Liver (tissue), 9 donors: ENCODE data around the gene SEMA5A. TPM values are rescaled to one million over a fixed set of nuclear protein-coding genes. Genes with fewer than 3 reads are reported as not detected.

Source experiments
- DNase-seq: peaks from one replicate; pipeline ENCODE4 v3.0.0-alpha.2; 2017; ENCODE audit warnings: low spot score
- H3K27ac ChIP-seq, 2 donors: one replicate each; pipeline ENCODE4 v1.7.0; 2013; ENCODE audit warnings: inconsistent platforms in 2 of 2, low read length in 2 of 2, control low read depth in 1 of 2, low read depth in 1 of 2, mild to moderate bottlenecking in 1 of 2
- H3K27me3 ChIP-seq, 4 donors: one replicate each; pipeline versions ENCODE4 v1.6.1 to v1.7.0; 2013; ENCODE audit warnings: low read length in 3 of 4, inconsistent platforms in 1 of 4, mild to moderate bottlenecking in 1 of 4, moderate library complexity in 1 of 4; ENCODE audit not compliant: control insufficient read depth in 4 of 4, insufficient read depth in 4 of 4
- H3K36me3 ChIP-seq, 4 donors: one replicate each; pipeline versions ENCODE4 v1.6.1 to v1.7.0; 2013; ENCODE audit warnings: low read length in 3 of 4, mild to moderate bottlenecking in 3 of 4, low read depth in 1 of 4, moderate library complexity in 1 of 4; ENCODE audit not compliant: control insufficient read depth in 4 of 4, insufficient read depth in 3 of 4
- H3K4me1 ChIP-seq, 4 donors: one replicate each; pipeline versions ENCODE4 v1.6.1 to v1.7.0; 2013; ENCODE audit warnings: low read length in 3 of 4, mild to moderate bottlenecking in 3 of 4, moderate library complexity in 1 of 4; ENCODE audit not compliant: control insufficient read depth in 4 of 4, insufficient read depth in 4 of 4
- H3K4me3 ChIP-seq, 3 donors: one replicate each; pipeline versions ENCODE4 v1.6.1 to v1.7.0; 2013; ENCODE audit warnings: low read length in 3 of 3, control low read depth in 1 of 3, low read depth in 1 of 3, mild to moderate bottlenecking in 1 of 3
- H3K9ac ChIP-seq, 2 donors: one replicate each; pipeline ENCODE4 v1.7.0; 2013; ENCODE audit warnings: low read length in 2 of 2, mild to moderate bottlenecking in 2 of 2, moderate library complexity in 2 of 2, control low read depth in 1 of 2, low read depth in 1 of 2
- H3K9me3 ChIP-seq, 4 donors: one replicate each; pipeline versions ENCODE4 v1.6.1 to v1.7.0; 2013; ENCODE audit warnings: low read length in 3 of 4; ENCODE audit not compliant: control insufficient read depth in 4 of 4
- EGR1 ChIP-seq, 2 donors: IDR thresholded peaks; 2 replicates each; pipeline ENCODE4 v1.6.1; 2016 to 2018; ENCODE audit warnings: antibody characterized with exemption in 2 of 2, low read depth in 2 of 2
- FOXA1 ChIP-seq: IDR thresholded peaks from 2 replicates; pipeline ENCODE4 v1.6.1; 2016; ENCODE audit warnings: antibody characterized with exemption
- FOXA2 ChIP-seq: IDR thresholded peaks from 2 replicates; pipeline ENCODE4 v1.6.1; 2016; ENCODE audit warnings: antibody characterized with exemption
- GABPA ChIP-seq, 2 donors: IDR thresholded peaks in 1 of 2; conservative IDR thresholded peaks in 1 of 2; 2 replicates each; pipeline ENCODE4 v1.6.1; 2016; ENCODE audit warnings: antibody characterized with exemption in 2 of 2, mild to moderate bottlenecking in 1 of 2, moderate library complexity in 1 of 2
- HNF4A ChIP-seq, 2 donors: conservative IDR thresholded peaks; 2 replicates each; pipeline ENCODE4 v1.6.1; 2016; ENCODE audit warnings: antibody characterized with exemption in 2 of 2, mild to moderate bottlenecking in 2 of 2
- JUND ChIP-seq, 2 donors: IDR thresholded peaks; 2 replicates each; pipeline ENCODE4 v1.6.1; 2016; ENCODE audit warnings: antibody characterized with exemption in 2 of 2
- MAX ChIP-seq: IDR thresholded peaks from 2 replicates; pipeline ENCODE4 v1.6.1; 2016; ENCODE audit warnings: antibody characterized with exemption
- NR2F2 ChIP-seq: IDR thresholded peaks from 2 replicates; pipeline ENCODE4 v1.6.1; 2016; ENCODE audit warnings: antibody characterized with exemption
- RAD21 ChIP-seq, 2 donors: IDR thresholded peaks; 2 replicates each; pipeline ENCODE4 v1.6.1; 2016; ENCODE audit warnings: antibody characterized with exemption in 2 of 2, mild to moderate bottlenecking in 2 of 2
- RXRA ChIP-seq, 2 donors: IDR thresholded peaks; 2 replicates each; pipeline ENCODE4 v1.6.1; 2017 to 2018; ENCODE audit warnings: antibody characterized with exemption in 2 of 2, mild to moderate bottlenecking in 1 of 2
- SP1 ChIP-seq: IDR thresholded peaks from 2 replicates; pipeline ENCODE4 v1.6.1; 2018; ENCODE audit warnings: antibody characterized with exemption, mild to moderate bottlenecking
- TAF1 ChIP-seq: conservative IDR thresholded peaks from 2 replicates; pipeline ENCODE4 v1.6.1; 2016; ENCODE audit warnings: antibody characterized with exemption, mild to moderate bottlenecking
- YY1 ChIP-seq: IDR thresholded peaks from 2 replicates; pipeline ENCODE4 v1.6.1; 2016; ENCODE audit warnings: antibody characterized with exemption, mild to moderate bottlenecking
- ZBTB33 ChIP-seq: IDR thresholded peaks from 2 replicates; pipeline ENCODE4 v1.6.1; 2016; ENCODE audit warnings: antibody characterized with exemption
- WGBS: extraction: QIAGEN DNeasy Blood & Tissue Kit; methylation state at CpG from one replicate; pipeline ENCODE4 v1.1.7; 2013; 5-methylcytosine and 5-hydroxymethylcytosine counted together
- polyA plus RNA-seq, 2 donors: library from polyadenylated mRNA; stranded (reverse) in 1 of 2; unstranded in 1 of 2; fragments of 200-250 nt in 1 of 2; fragments of >200 nt in 1 of 2; fragmentation: Nextera tagmentation in 1 of 2; extraction: Ambion mirVana in 1 of 2; gene quantifications; one replicate each; pipeline versions ENCODE4 v1.2.1 to v1.2.3, GENCODE V29; 2013 to 2015
- total RNA-seq, 2 donors: library from RNA; depleted of rRNA; stranded (reverse); fragments of >200 nt; gene quantifications; one replicate each; pipeline ENCODE4 v1.2.3, GENCODE V29; 2014
- TF ChIP-seq, protein P1 (sequence below): IDR thresholded peaks from 2 replicates; pipeline ENCODE4 v1.6.1; 2016; ENCODE audit warnings: antibody characterized with exemption
- TF ChIP-seq, protein P2 (sequence below): fragments of 150-350 bp; IDR thresholded peaks from 2 replicates; pipeline ENCODE4 v1.5.1; 2017; ENCODE audit warnings: improper control_type of control experiment, low read depth, low read length; ENCODE audit not compliant: missing input control
- TF ChIP-seq, protein P3 (sequence below): IDR thresholded peaks from 2 replicates; pipeline ENCODE4 v1.6.1; 2016; ENCODE audit warnings: antibody characterized with exemption, mild to moderate bottlenecking
- donor health status: healthy.
- donor health status: healthy.
- donor health status: healthy.
- donor health status: healthy.
- donor health status: healthy.

The SEMA5A gene
- total and polyA plus RNA-seq, 4 donors, result 1.1 to 5.8 (median 3.2) TPM

DNA sequence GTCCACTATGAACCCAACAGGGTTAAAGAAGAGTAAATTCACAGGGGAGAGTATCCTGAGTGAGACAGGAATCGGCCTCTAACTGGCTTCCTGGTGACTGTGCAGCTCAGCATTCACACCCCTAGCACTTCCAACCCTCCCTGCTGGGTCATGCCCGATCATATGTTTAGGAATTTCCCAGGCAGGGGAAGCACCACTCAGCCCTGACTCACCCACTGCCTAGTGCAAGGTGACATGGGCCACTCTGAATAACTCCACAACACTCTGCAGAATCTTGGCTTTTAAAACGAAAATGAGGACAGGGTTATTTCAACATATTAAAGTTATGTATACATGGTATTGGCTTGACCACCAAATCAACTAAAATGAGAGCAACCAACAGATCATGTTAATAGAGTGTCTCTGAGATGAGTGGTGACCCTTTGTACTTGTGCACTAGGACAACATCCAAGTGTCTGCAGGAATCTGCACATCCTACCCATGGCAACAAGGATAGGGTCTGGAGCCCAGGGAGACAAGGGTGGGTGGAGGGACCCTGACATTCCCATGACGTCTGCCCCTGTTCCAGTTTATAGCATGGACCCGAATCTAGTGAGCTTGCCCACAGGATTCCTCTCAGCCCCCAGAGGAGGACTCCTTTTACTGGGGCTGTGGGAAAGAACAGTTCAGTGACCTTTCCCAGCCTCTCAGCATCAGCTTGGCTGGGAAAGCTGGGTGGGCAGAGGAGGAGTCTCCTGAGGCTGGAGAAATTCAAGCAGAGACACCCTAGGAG lies 485.8 kb downstream of the SEMA5A start:
- Histone ChIP-seq H3K9ac (no peak overlapping the region), H3K9me3 (no peaks in the 10 kb centered on the region), H3K4me3 (no peak overlapping the region), H3K4me1 (no peaks in the 10 kb centered on the region), H3K27ac (no peak overlapping the region), H3K27me3 (no peaks in the 10 kb centered on the region), H3K36me3 (peaks cover 0 to 6% (median 1%) of the 10 kb centered on the region in 4 donors)
- no peak for DNase-seq
- WGBS, result 69% methylated on average over 5 of the region's 5 CpGs
- no peak for TF ChIP-seq FOXA2
- TF ChIP-seq HNF4A (conservative IDR thresholded peaks at IDR 0.05), result no peak
- TF ChIP-seq RXRA (IDR thresholded peaks at IDR 0.05), result peak; percentile 11 to 29
- TF ChIP-seq ZBTB33, result no peak
- TF ChIP-seq, protein P1, sequence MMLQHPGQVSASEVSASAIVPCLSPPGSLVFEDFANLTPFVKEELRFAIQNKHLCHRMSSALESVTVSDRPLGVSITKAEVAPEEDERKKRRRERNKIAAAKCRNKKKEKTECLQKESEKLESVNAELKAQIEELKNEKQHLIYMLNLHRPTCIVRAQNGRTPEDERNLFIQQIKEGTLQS, result no peak
- TF ChIP-seq TAF1, result no peak
- TF ChIP-seq NR2F2, result peak; percentile 89
- TF ChIP-seq, protein P2, sequence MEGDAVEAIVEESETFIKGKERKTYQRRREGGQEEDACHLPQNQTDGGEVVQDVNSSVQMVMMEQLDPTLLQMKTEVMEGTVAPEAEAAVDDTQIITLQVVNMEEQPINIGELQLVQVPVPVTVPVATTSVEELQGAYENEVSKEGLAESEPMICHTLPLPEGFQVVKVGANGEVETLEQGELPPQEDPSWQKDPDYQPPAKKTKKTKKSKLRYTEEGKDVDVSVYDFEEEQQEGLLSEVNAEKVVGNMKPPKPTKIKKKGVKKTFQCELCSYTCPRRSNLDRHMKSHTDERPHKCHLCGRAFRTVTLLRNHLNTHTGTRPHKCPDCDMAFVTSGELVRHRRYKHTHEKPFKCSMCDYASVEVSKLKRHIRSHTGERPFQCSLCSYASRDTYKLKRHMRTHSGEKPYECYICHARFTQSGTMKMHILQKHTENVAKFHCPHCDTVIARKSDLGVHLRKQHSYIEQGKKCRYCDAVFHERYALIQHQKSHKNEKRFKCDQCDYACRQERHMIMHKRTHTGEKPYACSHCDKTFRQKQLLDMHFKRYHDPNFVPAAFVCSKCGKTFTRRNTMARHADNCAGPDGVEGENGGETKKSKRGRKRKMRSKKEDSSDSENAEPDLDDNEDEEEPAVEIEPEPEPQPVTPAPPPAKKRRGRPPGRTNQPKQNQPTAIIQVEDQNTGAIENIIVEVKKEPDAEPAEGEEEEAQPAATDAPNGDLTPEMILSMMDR, result no peak
- TF ChIP-seq MAX, result no peak
- no peak for TF ChIP-seq GABPA (IDR thresholded peaks at IDR 0.05 in 1 of 2, conservative IDR thresholded peaks at IDR 0.05 in 1 of 2)
- no peak for TF ChIP-seq SP1
- TF ChIP-seq EGR1 (IDR thresholded peaks at IDR 0.05; ENCODE audit: low read depth in 2 of 2), result no peak
- TF ChIP-seq YY1, result no peak

- Histone ChIP-seq H3K27ac (no peak overlapping the region), H3K27me3 (no peaks in the 10 kb centered on the region), H3K36me3 (peaks cover 0 to 4% (median 0%) of the 10 kb centered on the region in 4 donors), H3K9me3 (no peaks in the 10 kb centered on the region), H3K4me3 (no peak overlapping the region), H3K4me1 (no peaks in the 10 kb centered on the region), H3K9ac (no peak overlapping the region)
- WGBS, result 78% methylated on average over 1 of the region's 1 CpG
- DNase-seq, result no peak
- TF ChIP-seq, protein P3, sequence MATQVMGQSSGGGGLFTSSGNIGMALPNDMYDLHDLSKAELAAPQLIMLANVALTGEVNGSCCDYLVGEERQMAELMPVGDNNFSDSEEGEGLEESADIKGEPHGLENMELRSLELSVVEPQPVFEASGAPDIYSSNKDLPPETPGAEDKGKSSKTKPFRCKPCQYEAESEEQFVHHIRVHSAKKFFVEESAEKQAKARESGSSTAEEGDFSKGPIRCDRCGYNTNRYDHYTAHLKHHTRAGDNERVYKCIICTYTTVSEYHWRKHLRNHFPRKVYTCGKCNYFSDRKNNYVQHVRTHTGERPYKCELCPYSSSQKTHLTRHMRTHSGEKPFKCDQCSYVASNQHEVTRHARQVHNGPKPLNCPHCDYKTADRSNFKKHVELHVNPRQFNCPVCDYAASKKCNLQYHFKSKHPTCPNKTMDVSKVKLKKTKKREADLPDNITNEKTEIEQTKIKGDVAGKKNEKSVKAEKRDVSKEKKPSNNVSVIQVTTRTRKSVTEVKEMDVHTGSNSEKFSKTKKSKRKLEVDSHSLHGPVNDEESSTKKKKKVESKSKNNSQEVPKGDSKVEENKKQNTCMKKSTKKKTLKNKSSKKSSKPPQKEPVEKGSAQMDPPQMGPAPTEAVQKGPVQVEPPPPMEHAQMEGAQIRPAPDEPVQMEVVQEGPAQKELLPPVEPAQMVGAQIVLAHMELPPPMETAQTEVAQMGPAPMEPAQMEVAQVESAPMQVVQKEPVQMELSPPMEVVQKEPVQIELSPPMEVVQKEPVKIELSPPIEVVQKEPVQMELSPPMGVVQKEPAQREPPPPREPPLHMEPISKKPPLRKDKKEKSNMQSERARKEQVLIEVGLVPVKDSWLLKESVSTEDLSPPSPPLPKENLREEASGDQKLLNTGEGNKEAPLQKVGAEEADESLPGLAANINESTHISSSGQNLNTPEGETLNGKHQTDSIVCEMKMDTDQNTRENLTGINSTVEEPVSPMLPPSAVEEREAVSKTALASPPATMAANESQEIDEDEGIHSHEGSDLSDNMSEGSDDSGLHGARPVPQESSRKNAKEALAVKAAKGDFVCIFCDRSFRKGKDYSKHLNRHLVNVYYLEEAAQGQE, result no peak
- TF ChIP-seq FOXA1 (no peak), FOXA2 (no peak), RAD21 (IDR thresholded peaks at IDR 0.05) (no peak), JUND (IDR thresholded peaks at IDR 0.05) (no peak)
- TF ChIP-seq, protein P1, result no peak
- TF ChIP-seq, protein P2, result no peak
Observed at GRCh38 chr5:9058666-9059065, 487.2 kb downstream of the SEMA5A start.
